ENCODE data around the gene PDGFB.

The PDGFB gene

DNA sequence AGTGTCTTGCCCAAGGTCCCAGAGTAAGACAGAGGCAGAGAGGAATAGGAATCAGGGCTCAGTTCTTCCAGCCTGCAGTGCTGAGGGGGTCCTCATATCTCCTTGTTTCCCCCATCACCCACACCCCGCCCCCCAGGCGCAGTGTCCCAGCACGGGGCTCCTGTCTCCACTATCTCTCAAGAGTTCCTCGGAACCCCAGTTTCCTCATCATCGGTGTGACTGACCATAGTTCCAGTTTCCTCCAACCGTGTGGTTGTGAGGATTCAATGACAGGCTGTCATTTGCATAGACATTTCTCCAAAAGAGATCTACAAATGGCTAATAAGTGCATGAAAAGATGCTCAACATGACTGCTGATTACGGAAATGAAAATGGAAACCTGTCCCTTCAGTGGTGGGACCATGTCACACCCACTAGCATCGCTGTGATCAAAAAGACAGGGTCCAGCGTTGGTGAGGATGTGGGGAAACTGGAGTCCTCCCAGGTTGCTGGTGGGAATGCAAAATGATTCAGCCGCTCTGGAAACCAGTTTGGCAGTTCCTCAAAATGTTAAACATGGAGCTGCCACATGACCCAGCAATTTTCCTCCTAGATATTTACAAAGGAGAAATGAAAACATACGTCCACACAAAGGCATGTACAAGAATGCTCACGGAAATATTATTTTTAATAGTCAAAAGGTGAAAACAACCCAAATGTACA lies 31.8 kb upstream of the PDGFB start:
- no peak for DNase-seq

DNA sequence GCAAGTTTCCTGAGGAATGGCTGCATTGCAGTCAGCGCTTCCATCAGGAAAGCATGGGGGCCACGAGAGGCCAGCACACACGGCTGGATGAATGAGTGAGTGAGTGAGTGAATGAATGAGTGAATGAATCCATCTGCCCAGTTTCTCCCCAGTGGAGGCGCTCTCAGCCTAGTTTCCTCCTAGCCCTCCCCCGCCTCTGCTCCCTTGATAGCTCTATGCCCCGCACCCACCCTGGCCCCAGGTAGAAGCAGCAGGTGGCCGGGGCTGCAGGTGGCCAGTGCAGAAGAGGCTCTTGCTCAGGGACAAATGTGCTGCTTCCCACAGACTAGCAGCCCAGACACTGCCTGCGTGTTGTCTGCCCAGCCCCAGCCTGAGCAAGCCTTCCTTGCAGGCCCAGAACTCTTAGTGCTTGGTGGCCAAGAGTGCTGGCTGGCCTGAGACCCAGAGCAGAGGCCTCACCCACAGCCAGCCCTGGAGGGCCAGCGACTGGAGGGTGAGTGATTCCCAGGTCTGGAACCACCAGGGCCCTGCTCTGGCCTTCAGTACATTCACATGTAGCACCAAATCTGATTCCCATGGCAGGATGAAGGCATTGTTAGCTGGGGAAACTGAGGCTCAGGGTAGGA lies 31.1 kb upstream of the PDGFB start:
- no peak for DNase-seq

DNA sequence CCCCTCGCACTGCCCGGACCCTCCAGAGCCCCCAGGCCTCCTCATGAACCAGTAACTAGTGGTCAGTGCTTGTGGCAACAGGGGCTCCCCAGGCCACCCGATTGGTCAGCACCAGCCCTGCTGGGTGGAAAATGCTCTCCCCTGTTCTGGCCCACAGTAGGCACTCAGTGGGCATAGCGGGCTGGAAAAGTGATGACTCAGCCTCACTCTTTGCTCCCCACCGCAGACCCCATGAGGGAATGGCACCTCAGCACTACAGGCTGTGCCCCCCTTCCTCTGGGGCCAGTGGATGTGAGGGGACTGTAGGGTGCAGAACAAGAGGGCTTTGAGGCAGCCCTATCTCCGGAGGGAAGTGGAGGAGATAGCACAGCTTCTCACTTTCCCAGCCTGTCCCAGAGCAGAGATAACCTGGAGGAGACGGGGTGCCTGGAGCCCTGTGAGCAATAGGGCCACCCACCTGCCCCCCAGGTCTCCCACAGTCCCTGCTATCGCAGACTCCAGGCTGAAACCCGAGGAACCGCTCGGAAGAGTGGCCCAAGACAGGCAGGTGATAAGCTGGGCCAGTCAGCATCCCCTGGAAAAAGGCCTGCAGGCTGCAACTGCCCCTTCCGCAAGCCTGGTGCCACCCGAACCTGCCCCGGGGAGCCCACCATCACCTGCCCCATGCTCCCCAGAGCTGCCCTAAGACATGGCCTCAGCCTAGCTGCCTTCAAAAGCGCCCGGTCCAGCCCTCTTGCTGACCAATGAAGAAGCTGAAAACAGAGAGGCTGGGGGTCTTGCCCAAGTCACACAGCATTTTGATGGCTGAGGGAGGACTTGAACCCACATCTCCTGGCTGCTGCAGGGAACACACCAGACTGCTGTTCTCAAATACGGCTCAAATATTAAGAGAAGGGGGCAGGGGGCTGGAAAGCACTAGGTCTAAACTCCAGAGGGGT lies 29.4 kb upstream of the PDGFB start:
- DNase-seq = no peak

DNA sequence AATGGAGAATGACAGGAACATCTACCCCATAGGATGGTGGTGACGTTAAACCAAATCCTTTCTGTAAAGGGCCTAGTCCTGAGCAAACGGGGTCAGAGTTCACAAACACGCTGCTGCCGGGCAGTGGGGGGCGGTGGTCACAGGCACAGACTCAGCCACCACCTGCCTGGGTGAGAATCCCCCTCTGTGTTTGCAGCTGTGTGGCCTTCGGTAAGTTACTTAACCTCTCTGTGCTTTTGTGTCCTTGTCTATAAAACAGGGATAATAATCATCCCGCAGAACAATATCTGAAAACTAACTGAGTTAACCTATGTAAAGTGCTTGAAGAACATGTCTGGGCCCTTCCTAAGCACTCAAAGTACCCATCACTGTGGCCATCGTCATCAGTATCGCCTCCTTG lies 26.0 kb upstream of the PDGFB start:
- no peak for DNase-seq

DNA sequence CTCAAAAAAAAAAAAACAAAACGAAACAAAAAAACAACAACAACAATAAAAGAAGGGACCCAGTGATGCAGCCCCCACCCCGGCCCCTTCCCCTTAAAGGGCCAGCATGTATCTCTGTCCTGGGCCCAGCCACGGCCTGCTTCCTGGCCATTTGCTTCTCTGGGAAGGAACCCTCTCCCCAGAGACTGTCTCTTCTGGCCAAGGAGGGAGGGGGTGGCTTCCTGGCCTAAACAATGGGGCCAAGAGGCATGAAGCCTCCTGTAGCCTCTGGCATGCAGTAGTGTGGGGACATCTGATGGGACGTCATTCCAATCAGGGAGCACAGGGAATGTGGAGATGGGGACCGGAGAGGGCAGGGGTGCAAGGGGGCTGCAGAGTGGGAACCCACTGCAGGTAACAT lies 25.5 kb upstream of the PDGFB start:
- no peak for DNase-seq

DNA sequence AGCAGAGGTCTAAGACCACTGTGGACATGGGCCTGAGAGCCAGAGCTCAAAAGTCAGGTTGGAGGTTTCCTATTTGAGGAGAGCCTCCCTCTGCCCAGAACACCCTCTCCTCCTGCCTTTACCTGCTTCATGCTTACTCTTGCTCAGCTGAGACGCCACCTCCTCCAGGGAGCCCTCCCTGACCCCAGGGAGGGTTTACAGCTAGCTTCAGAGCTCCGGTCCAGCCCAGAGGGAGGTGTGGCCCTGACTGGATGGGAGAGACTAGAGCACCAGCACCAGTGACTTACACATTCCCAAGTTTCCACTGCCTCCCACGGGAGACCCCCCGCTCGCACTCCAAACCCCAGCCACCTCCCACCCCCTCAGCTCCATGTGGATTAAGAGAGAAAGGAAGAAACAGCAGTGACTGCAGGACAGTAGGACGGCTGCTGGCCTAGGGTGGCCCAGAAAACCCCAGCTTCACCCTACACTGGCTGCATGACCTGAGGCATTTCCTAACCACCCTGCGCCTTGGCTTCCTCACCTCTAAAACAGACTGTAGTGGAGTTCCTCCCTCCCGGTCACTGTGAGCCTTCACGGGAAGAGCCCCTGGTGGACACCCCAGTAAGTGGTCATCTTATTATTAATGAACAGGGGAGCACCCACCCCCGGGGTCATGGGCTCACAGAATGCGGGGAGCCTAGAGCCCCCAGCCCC lies 24.5 kb upstream of the PDGFB start:
- DNase-seq = no peak

DNA sequence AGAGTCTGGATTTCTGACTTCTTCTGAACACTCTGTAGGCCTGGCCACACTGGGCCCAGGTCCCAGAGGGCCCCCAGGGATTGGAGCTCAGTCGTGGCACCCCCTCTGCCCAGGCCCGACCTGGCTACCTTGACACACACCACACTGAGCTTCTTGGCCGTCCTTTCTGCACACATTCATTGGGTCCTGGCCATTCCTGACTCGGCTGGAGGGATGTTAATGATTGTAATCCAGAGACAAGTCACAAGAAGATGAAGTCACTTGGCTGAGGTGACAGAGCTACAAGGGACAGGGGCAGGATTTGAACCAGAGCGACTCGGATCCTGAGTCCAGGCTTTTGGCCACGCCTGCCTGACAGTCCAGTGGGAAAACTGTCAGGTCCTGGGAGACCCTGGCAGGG lies 23.9 kb upstream of the PDGFB start:
- DNase-seq = no peak

DNA sequence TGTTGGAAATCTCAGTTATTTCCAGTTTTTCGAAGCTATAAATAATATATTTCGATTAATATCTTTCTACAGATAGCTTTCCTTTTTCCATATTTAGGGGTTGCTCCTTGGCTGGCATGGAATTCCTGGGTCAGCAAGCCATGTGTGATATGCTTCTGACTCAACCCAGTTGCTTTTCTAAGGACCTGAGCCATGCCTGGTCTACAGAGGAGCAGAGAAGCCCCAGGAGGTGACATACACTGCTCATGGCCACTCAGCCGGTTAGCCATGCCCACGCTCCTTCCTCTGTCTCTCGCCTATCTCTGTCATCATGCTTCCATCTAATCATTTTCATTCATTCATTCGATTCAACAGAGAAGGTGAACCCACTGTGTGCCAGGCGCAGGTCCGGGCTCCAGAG lies 23.2 kb upstream of the PDGFB start:
- no peak for DNase-seq

DNA sequence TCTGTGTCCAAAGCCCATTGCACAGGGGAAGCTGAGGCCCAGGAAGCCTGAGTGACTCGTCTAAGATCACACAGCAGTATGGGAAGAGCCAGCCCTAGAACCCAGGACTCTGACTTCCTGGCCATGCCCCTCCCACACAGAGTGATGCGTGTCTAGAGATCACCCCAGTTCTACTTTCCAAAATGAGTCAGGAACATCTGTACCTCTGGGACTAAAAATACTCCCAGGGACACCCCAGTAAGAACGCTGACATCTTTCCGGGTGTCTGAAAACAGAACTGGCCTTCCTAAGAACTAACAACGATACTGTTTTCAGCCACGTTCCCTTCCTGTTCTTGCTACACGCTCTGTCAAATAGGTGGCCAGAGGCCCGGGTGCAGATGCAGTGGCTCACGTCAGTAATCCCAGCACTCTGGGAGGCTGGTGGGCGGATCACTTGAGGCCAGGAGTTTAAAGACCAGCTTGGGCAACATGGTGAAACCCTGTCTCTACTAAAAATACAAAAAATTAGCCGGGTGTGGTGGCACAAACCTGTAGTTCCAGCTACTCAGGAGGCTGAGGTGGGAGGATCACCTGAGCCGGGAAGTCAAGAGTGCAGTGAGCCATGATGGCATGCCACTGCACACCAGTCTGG lies 21.7 kb upstream of the PDGFB start:
- DNase-seq = no peak

DNA sequence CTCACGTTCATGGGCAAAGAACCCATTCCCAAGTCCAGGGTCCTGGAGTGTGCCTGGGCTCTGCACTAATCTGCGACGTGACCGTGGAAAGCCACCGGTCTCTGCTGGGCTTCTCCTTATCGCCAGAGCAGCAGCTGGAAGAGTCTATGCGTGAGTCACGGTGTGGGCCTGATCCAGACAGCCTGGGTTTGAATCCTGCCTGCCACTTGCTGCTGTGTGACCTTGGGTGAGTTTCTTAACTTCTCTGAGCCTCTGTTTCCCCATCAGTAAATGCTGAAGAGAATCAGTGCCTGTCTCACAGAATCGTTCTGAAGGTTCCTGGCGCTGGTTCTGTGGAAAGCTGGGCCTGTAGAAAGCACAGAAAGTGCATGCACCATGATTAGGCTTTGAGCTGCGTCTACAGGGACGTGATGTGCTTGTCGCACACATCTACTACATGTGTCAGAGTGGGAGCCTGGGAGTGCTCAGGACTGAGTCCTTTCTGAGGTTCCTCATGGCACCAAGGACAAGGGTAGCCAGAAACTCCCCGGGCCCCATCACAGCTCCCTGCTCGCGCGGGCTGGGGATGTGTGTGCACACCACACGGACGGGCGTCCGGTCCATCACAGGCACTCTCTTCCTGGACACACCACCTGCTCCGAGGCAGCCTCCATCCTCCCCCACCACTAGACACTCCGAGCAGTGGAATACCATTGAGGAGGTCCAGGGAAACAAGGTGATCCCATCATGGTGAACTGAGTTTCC lies 20.5 kb upstream of the PDGFB start:
- DNase-seq = no peak

DNA sequence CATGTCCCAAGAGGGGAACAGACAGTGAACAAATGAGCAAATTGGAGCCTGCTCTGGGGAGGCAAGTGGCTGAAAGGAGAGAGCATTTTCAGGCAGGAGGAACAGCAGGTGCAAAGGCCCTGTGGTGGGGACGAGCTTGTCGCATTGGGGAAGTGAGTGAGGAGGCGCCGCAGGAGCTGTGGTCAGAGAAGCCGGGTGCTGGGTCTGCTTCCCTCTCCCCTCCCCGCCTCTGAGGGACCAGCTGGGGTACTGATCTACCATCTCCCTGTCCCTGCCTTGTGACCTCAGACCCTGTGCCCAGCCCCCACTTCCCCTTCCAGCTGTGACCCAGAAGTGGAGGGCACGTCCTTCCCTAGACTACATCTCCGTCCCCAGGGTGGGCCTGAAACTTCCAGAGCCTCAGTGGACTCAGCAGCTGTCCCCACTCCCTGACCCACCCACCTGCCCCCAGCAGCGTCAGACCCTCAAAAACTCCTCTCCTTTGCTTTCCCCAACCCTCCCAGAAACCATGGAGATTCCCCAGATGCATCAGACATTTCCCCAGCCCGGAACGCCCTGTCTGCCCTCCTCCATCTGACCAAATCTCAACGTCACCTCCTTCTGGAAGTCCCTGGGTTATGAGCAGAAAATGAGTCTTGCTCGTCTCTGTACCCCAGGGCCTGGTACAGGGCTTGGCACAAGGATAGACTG lies 19.7 kb upstream of the PDGFB start:
- DNase-seq = no peak

DNA sequence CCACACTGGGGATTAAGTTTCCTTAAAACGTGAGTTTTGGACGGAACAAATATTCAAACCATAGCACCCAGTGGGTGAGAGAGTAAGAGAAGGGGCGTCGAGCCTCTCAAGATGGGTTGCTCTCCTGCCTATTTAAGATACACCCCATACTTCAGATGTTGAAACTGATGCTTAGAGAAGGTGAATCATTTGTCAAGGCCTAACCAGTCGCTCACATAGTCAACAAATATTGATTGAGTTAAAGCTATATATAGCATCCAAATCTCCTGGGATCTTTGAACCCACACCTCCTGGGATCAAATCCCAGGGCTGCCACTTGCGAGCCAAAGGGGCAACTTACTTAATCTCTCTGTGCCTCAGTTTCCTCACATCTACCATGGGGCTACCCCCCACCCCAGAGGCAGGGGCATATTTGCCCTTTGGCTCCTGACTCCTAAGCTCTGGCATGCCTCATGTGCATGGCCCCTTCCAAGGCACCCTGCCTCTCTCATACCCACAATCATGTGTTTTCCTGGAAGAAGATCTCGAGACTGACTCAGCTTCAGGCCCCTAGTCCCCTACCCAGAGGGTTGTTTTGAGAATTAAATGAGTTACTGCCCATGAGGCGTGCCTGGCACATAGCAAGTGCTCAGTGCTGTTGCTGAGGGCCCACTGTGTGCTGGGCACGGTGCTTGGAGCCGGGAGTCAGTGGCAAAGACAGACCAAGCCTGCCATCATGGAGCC lies 19.0 kb upstream of the PDGFB start:
- DNase-seq = no peak

DNA sequence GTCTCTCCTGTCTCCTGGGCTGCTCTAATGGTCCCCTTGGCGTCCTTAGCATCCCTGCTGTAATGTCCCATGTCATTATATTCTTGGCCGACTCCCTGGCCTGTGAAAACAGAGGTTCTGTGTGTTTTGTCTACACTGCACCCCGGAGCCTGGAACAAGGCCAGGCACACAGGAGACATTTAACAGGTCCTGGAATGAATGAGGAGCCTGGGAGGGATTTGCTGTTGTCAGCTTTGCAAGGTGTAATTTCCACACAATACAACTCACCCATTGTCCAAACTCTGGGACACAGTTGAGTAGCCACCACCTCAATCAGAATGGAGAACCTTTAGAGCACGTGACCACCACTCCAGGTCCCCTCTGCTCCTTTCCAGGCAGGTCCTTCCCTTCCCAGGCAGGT lies 14.9 kb upstream of the PDGFB start:
- DNase-seq = no peak

DNA sequence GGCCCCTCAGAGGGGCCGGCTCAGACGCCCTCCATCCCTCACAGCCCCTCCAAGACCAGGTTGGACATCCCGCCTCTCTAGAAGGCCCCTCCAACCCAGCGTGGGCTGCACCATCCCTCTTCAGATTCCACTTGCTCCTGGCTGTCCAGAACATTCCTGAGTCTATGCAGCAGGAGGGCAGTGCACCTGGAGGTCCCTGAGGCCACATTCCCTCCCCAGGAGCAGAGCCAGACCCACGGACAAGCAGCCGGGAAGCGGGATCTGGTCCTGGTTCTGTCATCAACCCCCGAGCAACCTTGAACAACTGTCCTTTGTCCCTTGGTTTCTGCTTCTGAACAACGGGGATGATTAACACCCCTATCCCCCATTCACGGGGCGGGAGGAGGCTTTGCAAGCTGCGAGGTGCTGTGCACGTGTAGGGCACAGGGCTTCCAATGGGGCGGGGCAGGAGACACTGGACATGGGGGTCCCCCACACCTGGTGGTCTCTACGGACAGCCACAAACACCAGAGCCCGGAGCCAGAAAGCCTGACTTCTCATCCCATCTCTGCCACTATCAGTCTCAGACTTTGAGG lies 13.2 kb upstream of the PDGFB start:
- no peak for DNase-seq

DNA sequence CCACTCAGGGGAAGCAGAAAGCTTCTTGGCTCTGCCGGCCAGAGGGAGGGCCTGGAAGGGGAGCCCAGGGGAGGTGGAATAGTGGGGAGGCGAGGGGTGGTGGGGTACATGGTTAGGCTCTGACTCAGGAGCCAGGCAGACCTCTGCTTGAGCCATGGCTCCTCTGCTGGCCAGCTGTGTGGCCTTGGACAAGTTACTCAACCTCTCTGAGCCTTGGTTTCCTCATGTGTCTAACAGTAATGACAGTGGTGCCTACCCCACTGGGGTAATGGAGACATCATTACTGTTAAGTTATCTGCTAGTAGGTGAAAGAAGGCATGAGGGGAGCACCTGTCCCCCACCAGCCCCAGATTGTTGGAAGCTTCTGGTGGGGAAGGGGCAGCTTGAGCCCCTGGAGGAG lies 12.2 kb upstream of the PDGFB start:
- DNase-seq = no peak

DNA sequence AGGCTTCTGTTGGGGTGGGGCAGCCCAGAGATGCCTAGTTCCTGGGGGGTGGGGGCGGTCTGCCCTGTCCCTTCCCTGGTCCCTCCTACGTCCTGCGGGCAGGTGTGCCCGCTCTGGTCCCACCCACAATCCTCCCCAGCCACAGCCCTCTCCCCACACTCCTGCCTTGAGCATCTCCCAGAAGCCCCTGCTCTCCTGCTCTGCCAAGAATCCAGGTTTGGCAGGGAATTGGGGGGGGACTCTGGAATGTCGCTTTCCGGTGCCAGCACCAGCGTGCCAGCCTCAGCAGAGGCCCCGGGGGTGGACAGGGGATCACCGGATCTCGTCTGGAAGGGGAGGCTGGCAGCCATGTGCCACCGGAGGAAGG lies 11.4 kb upstream of the PDGFB start:
- no peak for DNase-seq

DNA sequence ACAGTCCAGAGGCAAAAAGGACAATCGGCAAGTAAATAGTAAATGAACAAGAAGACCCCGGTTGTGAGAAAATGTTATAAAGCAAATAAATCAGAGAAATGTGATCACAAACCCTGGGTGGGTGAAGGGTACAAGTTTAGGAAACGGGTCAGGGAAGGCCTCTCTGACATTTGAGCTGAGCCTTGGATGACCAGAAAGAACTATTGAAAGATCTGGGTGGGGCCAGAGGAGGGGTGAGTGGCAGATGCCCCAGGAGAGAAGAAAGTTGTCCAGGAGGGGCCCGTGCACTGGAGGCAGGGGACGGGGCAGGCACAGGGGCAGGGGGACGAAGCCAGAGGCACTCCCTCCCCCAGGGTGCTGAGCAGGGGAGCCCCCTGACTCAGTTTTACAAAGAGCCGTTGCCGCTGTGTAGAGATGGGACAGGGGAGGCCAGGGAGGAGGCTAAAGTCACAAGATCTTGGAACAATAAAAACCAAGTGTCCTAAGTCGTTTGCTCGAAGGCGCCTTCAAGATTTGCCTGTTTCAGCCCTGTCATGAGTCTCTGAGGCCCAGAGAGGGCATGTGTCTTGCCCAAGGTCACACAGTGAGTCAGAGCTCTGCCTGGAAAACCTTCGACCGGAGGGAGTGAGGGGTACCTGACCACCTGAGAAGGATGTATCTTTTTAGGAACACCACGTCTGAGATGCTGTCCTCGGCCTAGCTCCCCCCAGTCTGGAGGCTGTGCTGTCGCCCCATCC lies 10.8 kb upstream of the PDGFB start:
- no peak for DNase-seq

DNA sequence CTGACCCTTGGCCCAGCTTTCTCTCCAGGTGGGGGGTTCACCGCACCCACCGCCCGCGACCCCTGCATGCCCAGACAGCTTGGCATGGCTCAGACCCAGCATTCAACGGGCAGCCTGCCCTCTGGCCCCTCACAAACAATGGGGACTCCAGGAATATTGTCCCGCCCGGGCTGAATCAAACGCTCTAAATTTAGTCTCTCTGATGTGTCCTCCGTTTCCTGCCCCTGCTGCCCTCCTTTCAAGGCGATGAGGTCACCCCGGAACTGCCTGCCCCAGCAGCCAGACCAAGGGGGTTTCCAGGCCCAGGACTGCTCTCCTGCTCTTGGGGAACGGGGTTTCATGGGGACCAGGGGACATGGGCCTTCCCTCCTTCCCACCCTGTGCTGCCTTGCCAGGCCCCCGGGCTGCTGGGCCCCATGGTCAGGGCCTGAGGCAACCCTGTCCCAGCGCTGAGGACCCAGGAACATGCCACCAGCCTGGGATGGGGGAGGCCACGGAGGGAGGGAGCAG lies 10.1 kb upstream of the PDGFB start:
- no peak for DNase-seq

DNA sequence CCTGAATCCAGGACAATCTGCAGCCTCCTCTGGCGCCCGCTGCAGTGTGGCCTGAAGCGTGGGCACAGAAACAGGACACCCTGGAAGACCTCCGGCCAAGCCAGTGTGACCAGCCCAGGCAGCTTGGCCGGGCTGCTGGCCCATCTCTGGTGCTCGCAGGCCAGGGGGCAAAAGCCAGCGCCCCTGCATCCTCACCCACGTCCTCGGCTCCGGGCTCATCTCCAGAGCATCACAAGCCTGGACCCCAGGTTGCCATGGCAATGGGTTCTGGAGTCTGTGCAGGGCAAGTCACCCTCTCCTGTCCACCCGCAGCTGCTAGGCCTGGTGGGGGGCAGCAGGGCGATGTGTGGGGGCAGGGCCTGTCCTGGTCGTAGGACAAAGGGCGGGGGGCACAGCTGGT lies 9.3 kb upstream of the PDGFB start:
- DNase-seq = no peak
